SK-N-SH (cell line): Measurements from ENCODE around the gene PEX10. TPM values are rescaled to one million over a fixed set of nuclear protein-coding genes. Genes with fewer than 3 reads are reported as not detected.

Experiments
- CTCF ChIA-PET: fragments of 300-600, 350-600 bp; formaldehyde crosslinking; extraction: SDS; loops from one replicate; lab custom pipeline; 2021; lab: Yijun Ruan, JAX
- POLR2A ChIA-PET: fragments of 350-600 bp; sonication (Branson Sonifier 250); formaldehyde crosslinking; extraction: SDS; loops from one replicate; lab custom pipeline; 2020; ENCODE audit warnings: antibody characterized with exemption, inconsistent platforms; lab: Yijun Ruan, JAX
- DNase-seq: peaks from one replicate; pipeline ENCODE4 v3.0.0; 2012
- H2AFZ ChIP-seq: fragments of 200-600 bp; sonication (generic); 2 replicates; pipeline ENCODE4 v1.8.1; 2016; ENCODE audit warnings: antibody characterized with exemption, mild to moderate bottlenecking, low read depth
- H3F3A ChIP-seq: fragments of 200-600 bp; sonication (generic); replicated peaks from 2 replicates; pipeline ENCODE3; 2016; ENCODE audit warnings: antibody characterized with exemption, mild to moderate bottlenecking; ENCODE audit not compliant: insufficient read depth
- H3K27ac ChIP-seq, 2 experiments: fragments of 200-500 bp in 1 of 2; fragments of 200-600 bp in 1 of 2; sonication (Bioruptor generic) in 1 of 2; sonication (generic), shearing (Covaris generic) in 1 of 2; 2 replicates each; pipeline versions ENCODE4 v1.5.1 to v1.6.1; 2014 to 2016; ENCODE audit warnings: low read depth in 2 of 2, inconsistent platforms in 1 of 2, low read length in 1 of 2, mild to moderate bottlenecking in 1 of 2, mixed read lengths in 1 of 2
- H3K27me3 ChIP-seq: fragments of 200-600 bp; sonication (generic), shearing (Covaris generic); 2 replicates; pipeline ENCODE4 v1.6.1; 2016; ENCODE audit warnings: mixed run types; ENCODE audit not compliant: insufficient read depth
- H3K36me3 ChIP-seq, 2 experiments: fragments of 200-500 bp in 1 of 2; fragments of 200-600 bp in 1 of 2; sonication (Bioruptor generic) in 1 of 2; sonication (generic) in 1 of 2; replicated peaks in 1 of 2; 2 replicates each; pipeline versions ENCODE3 to v1.5.1; 2014 to 2016; ENCODE audit warnings: low read length in 1 of 2, mild to moderate bottlenecking in 1 of 2; ENCODE audit not compliant: insufficient read depth in 2 of 2, control insufficient read depth in 1 of 2
- H3K4me1 ChIP-seq, 2 experiments: fragments of 200-500 bp in 1 of 2; fragments of 200-600 bp in 1 of 2; sonication (Bioruptor generic) in 1 of 2; sonication (generic), shearing (Covaris generic) in 1 of 2; 2 replicates each; pipeline versions ENCODE4 v1.5.1 to v1.6.1; 2014 to 2016; ENCODE audit warnings: low read depth in 1 of 2, low read length in 1 of 2, mixed run types in 1 of 2; ENCODE audit not compliant: insufficient read depth in 2 of 2, control insufficient read depth in 1 of 2
- H3K4me2 ChIP-seq: fragments of 200-600 bp; sonication (generic), shearing (Covaris generic); 2 replicates; pipeline ENCODE4 v1.6.1; 2017; ENCODE audit warnings: mixed run types
- H3K4me3 ChIP-seq, 2 experiments: fragments of 200-500 bp in 1 of 2; fragments of 200-600 bp in 1 of 2; sonication (Bioruptor generic) in 1 of 2; sonication (generic), shearing (Covaris generic) in 1 of 2; 2 replicates each; pipeline versions ENCODE4 v1.5.1 to v1.8.1; 2014 to 2016; ENCODE audit warnings: low read depth in 2 of 2, inconsistent platforms in 1 of 2, low read length in 1 of 2, mild to moderate bottlenecking in 1 of 2, mixed read lengths in 1 of 2, moderate library complexity in 1 of 2
- H3K79me2 ChIP-seq: fragments of 200-600 bp; sonication (generic); 2 replicates; pipeline ENCODE4 v1.8.1; 2017; ENCODE audit warnings: mild to moderate bottlenecking; ENCODE audit not compliant: insufficient read depth
- H3K9ac ChIP-seq: fragments of 200-600 bp; sonication (generic); 2 replicates; pipeline ENCODE4 v1.6.1; 2017; ENCODE audit warnings: mixed run types
- H3K9me2 ChIP-seq: fragments of 200-600 bp; sonication (generic); 2 replicates; pipeline ENCODE4 v1.6.1; 2017; ENCODE audit warnings: mixed run types
- H3K9me3 ChIP-seq: fragments of 200-600 bp; sonication (generic); 2 replicates; pipeline ENCODE4 v1.6.1; 2017; ENCODE audit warnings: mixed run types, mild to moderate bottlenecking, moderate library complexity
- H4K20me1 ChIP-seq: fragments of 200-600 bp; sonication (generic); 2 replicates; pipeline ENCODE4 v1.6.1; 2017; ENCODE audit warnings: mild to moderate bottlenecking, mixed run types; ENCODE audit not compliant: insufficient read depth
- CHD2 ChIP-seq: fragments of 150-350 bp; IDR thresholded peaks from 2 replicates; pipeline ENCODE4 v1.6.1; 2018; ENCODE audit warnings: low read length; ENCODE audit not compliant: partially characterized antibody
- EP300 ChIP-seq, 2 experiments: IDR thresholded peaks; 2 replicates each; pipeline versions ENCODE4 v1.4.0 to v1.6.1; 2012; ENCODE audit warnings: borderline replicate concordance in 1 of 2, low read depth in 1 of 2, low read length in 1 of 2
- EZH2phosphoT487 ChIP-seq: fragments of 200-600 bp; sonication (generic); IDR thresholded peaks from 2 replicates; pipeline ENCODE4 v1.6.1; 2017; ENCODE audit warnings: low read depth, mixed run types, mild to moderate bottlenecking, antibody characterized with exemption, moderate library complexity, borderline replicate concordance
- FOSL2 ChIP-seq: IDR thresholded peaks from 2 replicates; pipeline ENCODE4 v1.4.0; 2012; ENCODE audit warnings: low read depth, mild to moderate bottlenecking, moderate library complexity, borderline replicate concordance
- FOXM1 ChIP-seq: IDR thresholded peaks from 2 replicates; pipeline ENCODE4 v1.4.0; 2012; ENCODE audit warnings: low read depth, mild to moderate bottlenecking
- JUND ChIP-seq: IDR thresholded peaks from 2 replicates; pipeline ENCODE4 v1.4.0; 2012
- NRF1 ChIP-seq: IDR thresholded peaks from 2 replicates; pipeline ENCODE4 v1.6.1; 2012; ENCODE audit warnings: low read depth, mild to moderate bottlenecking, low read length
- RAD21 ChIP-seq: IDR thresholded peaks from 2 replicates; pipeline ENCODE4 v1.6.1; 2012; ENCODE audit warnings: mild to moderate bottlenecking, low read length
- RFX5 ChIP-seq: IDR thresholded peaks from 2 replicates; pipeline ENCODE4 v1.6.1; 2012; ENCODE audit warnings: mild to moderate bottlenecking, improper control_type of control experiment, low read length
- SIN3A ChIP-seq: IDR thresholded peaks from 2 replicates; pipeline ENCODE4 v1.6.1; 2012; ENCODE audit warnings: low read depth, mild to moderate bottlenecking, low read length, moderate library complexity, borderline replicate concordance
- SMC3 ChIP-seq: IDR thresholded peaks from 2 replicates; pipeline ENCODE4 v1.6.1; 2012; ENCODE audit warnings: low read depth, low read length, improper control_type of control experiment
- TAF1 ChIP-seq: IDR thresholded peaks from 2 replicates; pipeline ENCODE4 v1.6.1; 2012; ENCODE audit warnings: low read depth, mild to moderate bottlenecking, low read length, moderate library complexity, borderline replicate concordance
- TCF12 ChIP-seq: IDR thresholded peaks from 2 replicates; pipeline ENCODE4 v1.4.0; 2012
- WGBS: methylation state at CpG from one replicate; pipeline ENCODE4 v1.1.6; 2017; ENCODE audit warnings: low lambda C conversion rate; 5-methylcytosine and 5-hydroxymethylcytosine counted together
- polyA plus RNA-seq, 3 experiments: library from polyadenylated mRNA; depleted of rRNA; stranded (reverse); fragments of >200 nt; gene quantifications; 2 replicates each; pipeline ENCODE4 v1.2.3, GENCODE V29; 2012
- TF ChIP-seq, protein P1 (sequence below): IDR thresholded peaks from 2 replicates; pipeline ENCODE4; 2012
- TF ChIP-seq, protein P2 (sequence below): fragments of 150-350 bp; IDR thresholded peaks from 2 replicates; pipeline ENCODE4 v1.6.1; 2016; ENCODE audit warnings: mild to moderate bottlenecking, low read depth, low read length
- TF ChIP-seq, protein P3 (sequence below): IDR thresholded peaks from 2 replicates; pipeline ENCODE4 v1.4.0; 2012; ENCODE audit warnings: low read depth, borderline replicate concordance
- TF ChIP-seq, protein P4 (sequence below): IDR thresholded peaks from 2 replicates; pipeline ENCODE4 v1.4.0; 2012; ENCODE audit warnings: low read depth, borderline replicate concordance

Gene PEX10
- polyA plus RNA-seq, 1 of the 3 experiments (the other 2 are of a cell fraction): 28.6 TPM

DNA sequence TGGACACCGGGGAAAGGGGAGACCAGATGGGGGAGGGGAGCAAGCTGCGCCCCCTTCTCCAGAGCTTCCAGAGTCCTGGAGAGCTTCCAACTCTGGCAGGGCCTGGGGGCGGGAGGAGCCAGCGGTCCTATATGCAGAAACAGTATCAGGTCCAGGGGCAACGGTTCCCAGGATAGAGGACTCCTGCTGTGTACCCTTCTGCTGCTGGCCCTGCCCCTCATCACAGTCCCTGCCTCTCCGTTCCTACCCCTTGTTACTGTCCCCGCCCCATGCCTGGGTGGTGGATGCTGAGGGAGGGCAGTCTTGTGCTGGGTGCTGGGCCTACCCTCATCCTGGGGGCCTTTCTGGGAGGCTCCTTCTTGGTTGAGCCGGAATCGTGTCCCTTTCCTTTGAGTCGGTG is 19.2 kb upstream of the PEX10 start:
- H3K27me3 ChIP-seq: peaks cover 11% of the 10 kb centered on the region
- CTCF ChIA-PET: interaction anchor here (1.0 to 3.5 kb wide), 6 partner anchors 9 to 116 kb away, joined by 3 to 13 read pairs (median 9); no protein-coding TSS in a partner anchor
- no peaks in the 10 kb centered on the region for H3K79me2 ChIP-seq
- no peaks in the 10 kb centered on the region for H3K9me3 ChIP-seq
- no peak overlapping the region for H3K9ac ChIP-seq
- TF ChIP-seq EZH2phosphoT487 (no peak), FOXM1 (no peak), TAF1 (no peak), NRF1 (no peak), RFX5 (no peak), CHD2 (no peak)
- TF ChIP-seq, protein P1, sequence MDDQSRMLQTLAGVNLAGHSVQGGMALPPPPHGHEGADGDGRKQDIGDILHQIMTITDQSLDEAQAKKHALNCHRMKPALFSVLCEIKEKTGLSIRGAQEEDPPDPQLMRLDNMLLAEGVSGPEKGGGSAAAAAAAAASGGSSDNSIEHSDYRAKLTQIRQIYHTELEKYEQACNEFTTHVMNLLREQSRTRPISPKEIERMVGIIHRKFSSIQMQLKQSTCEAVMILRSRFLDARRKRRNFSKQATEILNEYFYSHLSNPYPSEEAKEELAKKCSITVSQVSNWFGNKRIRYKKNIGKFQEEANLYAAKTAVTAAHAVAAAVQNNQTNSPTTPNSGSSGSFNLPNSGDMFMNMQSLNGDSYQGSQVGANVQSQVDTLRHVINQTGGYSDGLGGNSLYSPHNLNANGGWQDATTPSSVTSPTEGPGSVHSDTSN: no peak
- TF ChIP-seq, all 33 proteins: peak for 0
- POLR2A ChIA-PET: no interaction called here
- no peak for DNase-seq
- Histone ChIP-seq H3K36me3 (no peaks in the 10 kb centered on the region), H3K4me2 (no peak overlapping the region), H3F3A (no peaks in the 10 kb centered on the region), H3K27ac (no peak overlapping the region), H2AFZ (no peak overlapping the region), H3K9me2 (no peaks in the 10 kb centered on the region), H3K4me3 (no peak overlapping the region), H4K20me1 (no peaks in the 10 kb centered on the region), H3K4me1 (peaks cover 0 to 3% of the 10 kb centered on the region in 2 experiments; a peak in 1 of 4 replicates)
- WGBS: 48% methylated on average over 6 of the region's 10 CpGs

DNA sequence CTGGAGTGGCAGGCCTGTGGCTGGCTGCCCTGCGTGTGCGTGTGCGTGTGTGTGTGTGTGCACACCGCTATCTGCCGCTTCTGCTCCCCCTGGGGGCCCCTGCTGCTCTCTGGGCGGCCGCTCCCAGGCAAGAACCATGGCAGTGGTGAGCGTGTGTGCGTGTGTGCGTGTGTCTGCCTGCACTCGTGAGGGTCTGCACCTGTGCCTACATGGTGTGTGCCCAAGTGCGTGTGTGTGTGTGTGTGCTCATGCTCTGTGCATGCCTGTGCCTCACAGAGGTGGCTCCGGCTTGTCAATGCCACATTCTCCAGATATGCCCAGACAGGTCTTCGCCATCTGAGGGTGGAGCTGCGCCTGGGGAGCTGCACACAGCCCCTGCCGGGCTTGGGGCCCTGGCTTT is 18.7 kb upstream of the PEX10 start:
- Histone ChIP-seq H3K9me2 (no peaks in the 10 kb centered on the region), H3K4me1 (peaks cover 0 to 3% of the 10 kb centered on the region in 2 experiments; a peak in 1 of 4 replicates), H3K9ac (no peak overlapping the region), H4K20me1 (no peaks in the 10 kb centered on the region), H3K36me3 (no peaks in the 10 kb centered on the region), H3K4me2 (no peak overlapping the region), H2AFZ (no peak overlapping the region), H3K9me3 (no peaks in the 10 kb centered on the region), H3K4me3 (no peak overlapping the region), H3F3A (no peaks in the 10 kb centered on the region), H3K27ac (no peak overlapping the region), H3K79me2 (no peaks in the 10 kb centered on the region), H3K27me3 (peaks cover 11% of the 10 kb centered on the region)
- CTCF ChIA-PET: interaction anchor here (1.0 to 3.5 kb wide), 7 partner anchors 10 to 116 kb away, joined by 3 to 13 read pairs (median 7); no protein-coding TSS in a partner anchor
- WGBS: 23% methylated on average over 4 of the region's 16 CpGs
- POLR2A ChIA-PET: no interaction called here
- TF ChIP-seq, protein P2, sequence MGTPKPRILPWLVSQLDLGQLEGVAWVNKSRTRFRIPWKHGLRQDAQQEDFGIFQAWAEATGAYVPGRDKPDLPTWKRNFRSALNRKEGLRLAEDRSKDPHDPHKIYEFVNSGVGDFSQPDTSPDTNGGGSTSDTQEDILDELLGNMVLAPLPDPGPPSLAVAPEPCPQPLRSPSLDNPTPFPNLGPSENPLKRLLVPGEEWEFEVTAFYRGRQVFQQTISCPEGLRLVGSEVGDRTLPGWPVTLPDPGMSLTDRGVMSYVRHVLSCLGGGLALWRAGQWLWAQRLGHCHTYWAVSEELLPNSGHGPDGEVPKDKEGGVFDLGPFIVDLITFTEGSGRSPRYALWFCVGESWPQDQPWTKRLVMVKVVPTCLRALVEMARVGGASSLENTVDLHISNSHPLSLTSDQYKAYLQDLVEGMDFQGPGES: no peak
- no peak for TF ChIP-seq SIN3A
- TF ChIP-seq, protein P3, sequence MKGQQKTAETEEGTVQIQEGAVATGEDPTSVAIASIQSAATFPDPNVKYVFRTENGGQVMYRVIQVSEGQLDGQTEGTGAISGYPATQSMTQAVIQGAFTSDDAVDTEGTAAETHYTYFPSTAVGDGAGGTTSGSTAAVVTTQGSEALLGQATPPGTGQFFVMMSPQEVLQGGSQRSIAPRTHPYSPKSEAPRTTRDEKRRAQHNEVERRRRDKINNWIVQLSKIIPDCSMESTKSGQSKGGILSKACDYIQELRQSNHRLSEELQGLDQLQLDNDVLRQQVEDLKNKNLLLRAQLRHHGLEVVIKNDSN: no peak
- TF ChIP-seq, protein P1: no peak
- TF ChIP-seq EP300 (IDR thresholded peaks at IDR 0.05; ENCODE audit: borderline replicate concordance in 1 of 2, low read depth in 1 of 2, low read length in 1 of 2): no peak
- TF ChIP-seq EZH2phosphoT487: no peak
- no peak for TF ChIP-seq RFX5
- TF ChIP-seq SMC3: no peak
- no peak for TF ChIP-seq FOSL2
- TF ChIP-seq TCF12: no peak
- no peak for TF ChIP-seq RAD21
- no peak for TF ChIP-seq TAF1
- no peak for TF ChIP-seq JUND
- TF ChIP-seq, protein P4, sequence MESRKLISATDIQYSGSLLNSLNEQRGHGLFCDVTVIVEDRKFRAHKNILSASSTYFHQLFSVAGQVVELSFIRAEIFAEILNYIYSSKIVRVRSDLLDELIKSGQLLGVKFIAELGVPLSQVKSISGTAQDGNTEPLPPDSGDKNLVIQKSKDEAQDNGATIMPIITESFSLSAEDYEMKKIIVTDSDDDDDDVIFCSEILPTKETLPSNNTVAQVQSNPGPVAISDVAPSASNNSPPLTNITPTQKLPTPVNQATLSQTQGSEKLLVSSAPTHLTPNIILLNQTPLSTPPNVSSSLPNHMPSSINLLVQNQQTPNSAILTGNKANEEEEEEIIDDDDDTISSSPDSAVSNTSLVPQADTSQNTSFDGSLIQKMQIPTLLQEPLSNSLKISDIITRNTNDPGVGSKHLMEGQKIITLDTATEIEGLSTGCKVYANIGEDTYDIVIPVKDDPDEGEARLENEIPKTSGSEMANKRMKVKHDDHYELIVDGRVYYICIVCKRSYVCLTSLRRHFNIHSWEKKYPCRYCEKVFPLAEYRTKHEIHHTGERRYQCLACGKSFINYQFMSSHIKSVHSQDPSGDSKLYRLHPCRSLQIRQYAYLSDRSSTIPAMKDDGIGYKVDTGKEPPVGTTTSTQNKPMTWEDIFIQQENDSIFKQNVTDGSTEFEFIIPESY: no peak
- DNase-seq: no peak
